Measurements from ENCODE around the gene NDUFS8. TPM values are rescaled to one million over a fixed set of nuclear protein-coding genes. Genes with fewer than 3 reads are reported as not detected.

NDUFS8 gene
- total and polyA plus RNA-seq, 2 of the 13 experiments (the other 11 are each of a cell fraction or from before 2014, with no cell fraction given), result 96.7 to 158 TPM

DNA sequence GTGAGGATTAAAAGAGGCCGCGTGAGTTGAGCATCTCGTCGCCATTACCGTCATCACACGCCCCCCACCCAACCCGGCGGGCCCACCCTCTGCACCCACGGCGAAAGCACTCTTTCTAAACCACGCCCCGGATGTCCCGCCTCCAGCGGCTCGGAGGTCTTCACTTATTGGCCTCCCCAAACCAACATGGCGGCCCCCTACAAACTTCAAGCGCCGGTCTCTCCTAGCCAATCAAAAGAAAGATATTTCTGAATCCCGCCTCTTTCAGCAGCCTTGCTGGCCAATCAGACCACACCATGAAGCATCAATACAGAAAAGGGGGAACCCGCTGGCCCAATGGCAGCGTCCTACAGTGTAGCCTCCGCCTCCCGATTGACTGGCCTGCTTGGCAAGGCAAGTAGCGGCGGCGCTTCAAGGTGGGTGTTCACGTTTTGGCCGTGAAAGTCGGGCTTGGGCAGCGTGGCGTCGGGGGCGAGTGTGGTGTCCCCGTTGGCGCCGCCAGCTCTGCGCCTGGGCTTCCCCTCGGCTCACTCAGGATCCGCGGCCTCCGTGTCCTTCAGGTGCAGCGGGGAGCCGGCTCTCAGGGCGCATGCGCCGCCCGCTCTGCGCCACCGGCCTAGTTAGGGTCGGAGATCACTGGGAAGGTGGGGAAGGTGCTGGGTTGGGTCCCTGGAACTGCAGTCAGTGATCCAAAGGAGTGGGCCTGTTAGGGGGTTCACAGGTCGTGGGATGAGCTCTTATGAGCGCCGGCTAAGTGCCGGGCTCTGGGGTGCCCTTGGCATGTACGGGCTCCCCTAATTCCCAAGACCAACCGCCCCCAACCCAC, at the start of gene NDUFS8 (continued):
- TF ChIP-seq, protein P1, sequence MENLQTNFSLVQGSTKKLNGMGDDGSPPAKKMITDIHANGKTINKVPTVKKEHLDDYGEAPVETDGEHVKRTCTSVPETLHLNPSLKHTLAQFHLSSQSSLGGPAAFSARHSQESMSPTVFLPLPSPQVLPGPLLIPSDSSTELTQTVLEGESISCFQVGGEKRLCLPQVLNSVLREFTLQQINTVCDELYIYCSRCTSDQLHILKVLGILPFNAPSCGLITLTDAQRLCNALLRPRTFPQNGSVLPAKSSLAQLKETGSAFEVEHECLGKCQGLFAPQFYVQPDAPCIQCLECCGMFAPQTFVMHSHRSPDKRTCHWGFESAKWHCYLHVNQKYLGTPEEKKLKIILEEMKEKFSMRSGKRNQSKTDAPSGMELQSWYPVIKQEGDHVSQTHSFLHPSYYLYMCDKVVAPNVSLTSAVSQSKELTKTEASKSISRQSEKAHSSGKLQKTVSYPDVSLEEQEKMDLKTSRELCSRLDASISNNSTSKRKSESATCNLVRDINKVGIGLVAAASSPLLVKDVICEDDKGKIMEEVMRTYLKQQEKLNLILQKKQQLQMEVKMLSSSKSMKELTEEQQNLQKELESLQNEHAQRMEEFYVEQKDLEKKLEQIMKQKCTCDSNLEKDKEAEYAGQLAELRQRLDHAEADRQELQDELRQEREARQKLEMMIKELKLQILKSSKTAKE (CRISPR knock-in tag; IDR thresholded peaks at IDR 0.05; ENCODE audit: borderline replicate concordance), result no peak
- TF ChIP-seq BHLHE40 (IDR thresholded peaks at IDR 0.05; ENCODE audit: low read length) (no peak; the same call in 1 of the 2 replicates), RORA (CRISPR knock-in tag; IDR thresholded peaks at IDR 0.05) (no peak), ZNF383 (CRISPR knock-in tag; IDR thresholded peaks at IDR 0.05; ENCODE audit: borderline replicate concordance) (no peak), HDAC1 (CRISPR knock-in tag; IDR thresholded peaks at IDR 0.05) (peak; percentile 80; the same call in 1 of the 2 replicates), THAP11 (CRISPR knock-in tag; IDR thresholded peaks at IDR 0.05) (peak; percentile 78; the same call in 1 of the 2 replicates), SUZ12 (IDR thresholded peaks at IDR 0.05; ENCODE audit: low read depth, low read length) (no peak), ZNF317 (CRISPR knock-in tag; IDR thresholded peaks at IDR 0.05) (0 out of 2 replicates have a peak, but pooled peaks have one; percentile 28), MIER3 (CRISPR knock-in tag; IDR thresholded peaks at IDR 0.05; ENCODE audit: borderline replicate concordance) (0 out of 2 replicates have a peak, but pooled peaks have one; percentile 35), ZNF747 (CRISPR knock-in tag; IDR thresholded peaks at IDR 0.05; ENCODE audit: borderline replicate concordance) (0 out of 2 replicates have a peak, but pooled peaks have one; percentile 28), YY1 (IDR thresholded peaks at IDR 0.05; ENCODE audit: insufficient read depth, insufficient replicate concordance, low read depth, low read length) (peak; percentile 95), SIX4 (CRISPR knock-in tag; IDR thresholded peaks at IDR 0.05) (peak; percentile 38; the same call in 1 of the 2 replicates), HIVEP1 (CRISPR knock-in tag; IDR thresholded peaks at IDR 0.05) (peak; percentile 77; the same call in 1 of the 2 replicates), NONO (IDR thresholded peaks at IDR 0.05) (no peak), NONO (CRISPR knock-in tag; conservative IDR thresholded peaks at IDR 0.05) (peak; percentile 68; the same call in 1 of the 2 replicates), ZKSCAN8 (CRISPR knock-in tag; IDR thresholded peaks at IDR 0.05; ENCODE audit: borderline replicate concordance) (peak; percentile 54; the same call in 1 of the 2 replicates), ZNF616 (CRISPR knock-in tag; IDR thresholded peaks at IDR 0.05; ENCODE audit: low read depth) (peak; percentile 39; the same call in 1 of the 2 replicates), FOXP1 (IDR thresholded peaks at IDR 0.05) (no peak), FOXP1 (CRISPR knock-in tag; IDR thresholded peaks at IDR 0.05) (no peak)
- TF ChIP-seq, protein P2, sequence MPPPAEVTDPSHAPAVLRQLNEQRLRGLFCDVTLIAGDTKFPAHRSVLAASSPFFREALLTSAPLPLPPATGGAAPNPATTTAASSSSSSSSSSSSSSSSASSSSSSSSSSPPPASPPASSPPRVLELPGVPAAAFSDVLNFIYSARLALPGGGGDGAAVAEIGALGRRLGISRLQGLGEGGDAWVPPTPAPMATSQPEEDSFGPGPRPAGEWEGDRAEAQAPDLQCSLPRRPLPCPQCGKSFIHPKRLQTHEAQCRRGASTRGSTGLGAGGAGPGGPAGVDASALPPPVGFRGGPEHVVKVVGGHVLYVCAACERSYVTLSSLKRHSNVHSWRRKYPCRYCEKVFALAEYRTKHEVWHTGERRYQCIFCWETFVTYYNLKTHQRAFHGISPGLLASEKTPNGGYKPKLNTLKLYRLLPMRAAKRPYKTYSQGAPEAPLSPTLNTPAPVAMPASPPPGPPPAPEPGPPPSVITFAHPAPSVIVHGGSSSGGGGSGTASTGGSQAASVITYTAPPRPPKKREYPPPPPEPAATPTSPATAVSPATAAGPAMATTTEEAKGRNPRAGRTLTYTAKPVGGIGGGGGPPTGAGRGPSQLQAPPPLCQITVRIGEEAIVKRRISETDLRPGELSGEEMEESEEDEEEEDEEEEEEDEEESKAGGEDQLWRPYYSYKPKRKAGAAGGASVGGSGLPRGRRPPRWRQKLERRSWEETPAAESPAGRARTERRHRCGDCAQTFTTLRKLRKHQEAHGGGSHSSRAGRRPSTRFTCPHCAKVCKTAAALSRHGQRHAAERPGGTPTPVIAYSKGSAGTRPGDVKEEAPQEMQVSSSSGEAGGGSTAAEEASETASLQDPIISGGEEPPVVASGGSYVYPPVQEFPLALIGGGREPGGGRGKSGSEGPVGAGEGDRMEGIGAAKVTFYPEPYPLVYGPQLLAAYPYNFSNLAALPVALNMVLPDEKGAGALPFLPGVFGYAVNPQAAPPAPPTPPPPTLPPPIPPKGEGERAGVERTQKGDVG (CRISPR knock-in tag; IDR thresholded peaks at IDR 0.05; ENCODE audit: borderline replicate concordance), result no peak; the same call in 1 of the 2 replicates
- TF ChIP-seq, protein P3, sequence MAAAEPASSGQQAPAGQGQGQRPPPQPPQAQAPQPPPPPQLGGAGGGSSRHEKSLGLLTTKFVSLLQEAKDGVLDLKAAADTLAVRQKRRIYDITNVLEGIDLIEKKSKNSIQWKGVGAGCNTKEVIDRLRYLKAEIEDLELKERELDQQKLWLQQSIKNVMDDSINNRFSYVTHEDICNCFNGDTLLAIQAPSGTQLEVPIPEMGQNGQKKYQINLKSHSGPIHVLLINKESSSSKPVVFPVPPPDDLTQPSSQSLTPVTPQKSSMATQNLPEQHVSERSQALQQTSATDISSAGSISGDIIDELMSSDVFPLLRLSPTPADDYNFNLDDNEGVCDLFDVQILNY (CRISPR knock-in tag; conservative IDR thresholded peaks at IDR 0.05), result no peak
